Activated CD4-positive, CD25-positive, alpha-beta regulatory T cell treated with anti-CD3 and anti-CD28 coated beads, Interleukin-2, amount 50 U/mL, for 72 hours (primary cell): ENCODE results near the gene UCN2.

Experiments used
- DNase-seq: peaks from one replicate; pipeline ENCODE4 v3.0.0; 2021

UCN2 gene

GRCh38 chr3:48588230-48588629, 24.6 kb upstream of the UCN2 start:
- no peak for DNase-seq

GRCh38 chr3:48587686-48588085, 24.1 kb upstream of the UCN2 start:
- no peak for DNase-seq

- DNase-seq = no peak
These were observed 21.8 kb upstream of the UCN2 start for GRCh38 chr3:48585411-48585810.

- DNase-seq = no peak
These were observed 21.3 kb upstream of the UCN2 start for GRCh38 chr3:48584836-48585235.

GRCh38 chr3:48581621-48582481, 18.3 kb upstream of the UCN2 start:
- DNase-seq = no peak

GRCh38 chr3:48576647-48577046, 13.1 kb upstream of the UCN2 start:
- no peak for DNase-seq

GRCh38 chr3:48575366-48575765, 11.8 kb upstream of the UCN2 start:
- no peak for DNase-seq

- DNase-seq = no peak
These were observed 10.5 kb upstream of the UCN2 start for GRCh38 chr3:48573973-48574585.

- DNase-seq = no peak
These were observed 8.9 kb upstream of the UCN2 start for GRCh38 chr3:48572517-48572916.

- no peak for DNase-seq
These were observed 8.4 kb upstream of the UCN2 start for GRCh38 chr3:48571938-48572337.

- no peak for DNase-seq
These were observed 6.3 kb upstream of the UCN2 start for GRCh38 chr3:48569808-48570450.

GRCh38 chr3:48569400-48569799, 5.8 kb upstream of the UCN2 start:
- DNase-seq = no peak

GRCh38 chr3:48568476-48568875, 4.9 kb upstream of the UCN2 start:
- no peak for DNase-seq

GRCh38 chr3:48567500-48567899, 3.9 kb upstream of the UCN2 start:
- no peak for DNase-seq

- DNase-seq = no peak
These were observed 3.5 kb upstream of the UCN2 start for GRCh38 chr3:48567090-48567489.

- DNase-seq = no peak
These were observed 2.8 kb upstream of the UCN2 start for GRCh38 chr3:48566401-48566760.

- no peak for DNase-seq
These were observed 2.2 kb upstream of the UCN2 start for GRCh38 chr3:48565591-48566400.

GRCh38 chr3:48565186-48565585, 1.6 kb upstream of the UCN2 start:
- no peak for DNase-seq

- DNase-seq = no peak
These were observed 1.1 kb upstream of the UCN2 start for GRCh38 chr3:48564667-48565066.

- DNase-seq = no peak
These were observed 441 bp upstream of the UCN2 start for GRCh38 chr3:48564022-48564421.

- DNase-seq = no peak
These were observed 1.1 kb downstream of the UCN2 start for GRCh38 chr3:48562367-48563095.

GRCh38 chr3:48561045-48561736, 2.4 kb downstream of the UCN2 start:
- no peak for DNase-seq
